Neural progenitor cell (in vitro differentiated cells): ENCODE results near the gene TKT. TPM values are rescaled to one million over a fixed set of nuclear protein-coding genes. Genes with fewer than 3 reads are reported as not detected.

ENCODE experiments used
- DNase-seq: peaks from one replicate; pipeline ENCODE4 v3.0.0-alpha.2; 2016; ENCODE audit warnings: low spot score
- H2AFZ ChIP-seq: fragments of 200-600 bp; sonication (generic); replicated peaks from 2 replicates; pipeline ENCODE4 v1.6.1; 2016; ENCODE audit warnings: antibody characterized with exemption
- H3F3A ChIP-seq: fragments of 200-600 bp; sonication (generic); 2 replicates; pipeline ENCODE4 v1.6.1; 2016; ENCODE audit warnings: antibody characterized with exemption, low read depth
- H3K27ac ChIP-seq: fragments of 200-600 bp; sonication (generic); 2 replicates; pipeline ENCODE4 v1.5.1; 2016; ENCODE audit warnings: mild to moderate bottlenecking
- H3K27me3 ChIP-seq: fragments of 200-600 bp; sonication (generic); 2 replicates; pipeline ENCODE4 v1.6.1; 2016; ENCODE audit warnings: mild to moderate bottlenecking, moderate library complexity
- H3K36me3 ChIP-seq: fragments of 200-600 bp; sonication (generic); 2 replicates; pipeline ENCODE4 v1.5.1; 2016
- H3K4me1 ChIP-seq: fragments of 200-600 bp; sonication (generic); 2 replicates; pipeline ENCODE4 v1.6.1; 2016; ENCODE audit warnings: mixed run types
- H3K4me2 ChIP-seq: fragments of 200-600 bp; sonication (generic); 2 replicates; pipeline ENCODE4 v1.6.1; 2016
- H3K4me3 ChIP-seq: fragments of 200-600 bp; sonication (generic); 2 replicates; pipeline ENCODE4 v1.5.1; 2016
- H3K79me2 ChIP-seq: fragments of 200-600 bp; sonication (generic); 2 replicates; pipeline ENCODE4 v1.6.1; 2016; ENCODE audit warnings: low read depth
- H3K9ac ChIP-seq: fragments of 200-600 bp; sonication (generic); 2 replicates; pipeline ENCODE4 v1.6.1; 2016
- H3K9me3 ChIP-seq: fragments of 200-600 bp; sonication (generic); 2 replicates; pipeline ENCODE4 v1.5.1; 2016; ENCODE audit warnings: low read depth
- H4K20me1 ChIP-seq: fragments of 200-600 bp; sonication (generic); 2 replicates; pipeline ENCODE4 v1.6.1; 2016; ENCODE audit warnings: low read depth
- H3K27ac Mint-ChIP-seq: 3 replicates; pipeline ENCODE4 v1.8.0; 2021; ENCODE audit warnings: mixed read lengths
- H3K27me3 Mint-ChIP-seq: 2 replicates; pipeline ENCODE4 v1.8.0; 2022; ENCODE audit warnings: low read depth, mild to moderate bottlenecking, inconsistent platforms, moderate library complexity, mixed read lengths; ENCODE audit not compliant: insufficient read depth
- H3K36me3 Mint-ChIP-seq: 3 replicates; pipeline ENCODE4 v1.8.0; 2021; ENCODE audit warnings: mixed read lengths
- H3K4me1 Mint-ChIP-seq: 3 replicates; pipeline ENCODE4 v1.8.0; 2021; ENCODE audit warnings: mixed read lengths
- H3K4me3 Mint-ChIP-seq: 3 replicates; pipeline ENCODE4 v1.8.0; 2021; ENCODE audit warnings: mild to moderate bottlenecking, moderate library complexity, mixed read lengths
- H3K9me3 Mint-ChIP-seq: 3 replicates; pipeline ENCODE4 v1.8.0; 2020; ENCODE audit warnings: mixed read lengths
- EZH2 ChIP-seq: fragments of 200-600 bp; sonication (generic); IDR thresholded peaks from 2 replicates; pipeline ENCODE4 v1.6.1; 2017; ENCODE audit warnings: antibody characterized with exemption, mild to moderate bottlenecking, moderate library complexity
- EZH2phosphoT487 ChIP-seq: fragments of 200-600 bp; sonication (generic); IDR thresholded peaks from 2 replicates; pipeline ENCODE4 v1.6.1; 2017; ENCODE audit warnings: antibody characterized with exemption
- total RNA-seq: library from RNA; depleted of rRNA; stranded (reverse); fragments of >200 nt; gene quantifications from 2 replicates; pipeline ENCODE4 v1.2.3, GENCODE V29; 2015; ENCODE audit warnings: low replicate concordance
- TF ChIP-seq, protein P1 (sequence below): fragments of 200-600 bp; sonication (generic); IDR thresholded peaks from 2 replicates; pipeline ENCODE4 v1.5.1; 2017; ENCODE audit warnings: antibody characterized with exemption, mild to moderate bottlenecking

The TKT gene
- total RNA-seq, 1 donor from 2014 or later = 292 TPM

DNA sequence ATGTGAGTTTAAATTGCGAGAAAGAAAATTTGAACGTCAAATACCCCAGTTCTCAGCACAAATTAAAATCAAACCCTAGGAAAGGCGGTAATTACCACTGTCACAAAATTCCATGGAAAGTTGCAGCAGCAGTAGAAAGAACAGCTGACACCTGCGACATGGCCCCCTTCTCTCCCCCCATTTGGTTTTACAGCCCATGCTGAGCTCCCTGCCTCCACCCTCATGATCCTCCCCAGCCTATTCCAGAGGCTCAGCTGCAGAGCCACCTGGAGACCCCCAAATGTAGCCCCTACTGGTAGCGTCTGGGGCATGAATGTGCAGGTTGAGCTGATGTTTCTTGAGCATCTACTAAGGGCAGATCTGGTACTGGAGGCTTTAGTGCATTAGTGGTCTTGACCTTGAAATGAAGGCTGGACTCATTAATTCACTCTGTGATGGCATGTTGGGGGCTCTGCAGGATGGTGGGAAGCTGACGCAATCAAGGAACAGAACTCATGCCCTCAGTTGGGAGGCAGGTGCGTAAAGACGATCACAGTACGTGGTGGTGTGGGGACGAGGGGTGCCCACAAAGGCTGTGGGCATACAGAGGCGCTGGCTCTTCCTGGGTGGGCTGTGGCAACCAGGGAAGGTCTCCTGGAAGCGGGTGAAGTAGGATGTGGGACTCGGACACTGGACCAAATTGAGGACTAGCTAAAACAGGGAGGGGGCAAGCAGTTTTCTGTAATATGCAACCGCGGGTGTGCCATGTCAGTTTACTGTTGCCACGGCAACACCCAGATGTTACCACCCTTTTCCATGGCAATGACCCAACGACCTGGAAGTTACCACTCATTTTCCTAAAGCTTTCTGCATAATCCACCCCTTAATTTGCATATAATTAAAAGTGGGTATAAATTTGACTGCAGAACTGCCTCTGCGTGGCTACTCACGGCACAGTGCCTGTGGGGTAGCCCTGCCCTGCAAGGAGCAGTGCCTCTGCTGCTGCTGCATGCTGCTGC, 55.0 kb downstream of the TKT start:
- Histone ChIP-seq H3K4me2 (no peak overlapping the region), H3K36me3 (no peaks in the 10 kb centered on the region), H3K27me3 (no peaks in the 10 kb centered on the region), H3F3A (peaks cover 6% of the 10 kb centered on the region), H3K4me1 (no peaks in the 10 kb centered on the region), H3K27ac (no peak overlapping the region), H2AFZ (no peak overlapping the region), H3K9me3 (no peaks in the 10 kb centered on the region), H3K79me2 (no peaks in the 10 kb centered on the region), H3K9ac (no peak overlapping the region), H3K4me3 (no peak overlapping the region), H4K20me1 (no peaks in the 10 kb centered on the region)
- Mint-ChIP-seq H3K4me1 (peaks cover 5% of the 10 kb centered on the region), H3K9me3 (no peaks in the 10 kb centered on the region), H3K36me3 (no peaks in the 10 kb centered on the region), H3K27ac (no peak overlapping the region), H3K4me3 (no peak overlapping the region), H3K27me3 (peaks cover 9% of the 10 kb centered on the region)
- no peak for DNase-seq
- TF ChIP-seq, protein P1, sequence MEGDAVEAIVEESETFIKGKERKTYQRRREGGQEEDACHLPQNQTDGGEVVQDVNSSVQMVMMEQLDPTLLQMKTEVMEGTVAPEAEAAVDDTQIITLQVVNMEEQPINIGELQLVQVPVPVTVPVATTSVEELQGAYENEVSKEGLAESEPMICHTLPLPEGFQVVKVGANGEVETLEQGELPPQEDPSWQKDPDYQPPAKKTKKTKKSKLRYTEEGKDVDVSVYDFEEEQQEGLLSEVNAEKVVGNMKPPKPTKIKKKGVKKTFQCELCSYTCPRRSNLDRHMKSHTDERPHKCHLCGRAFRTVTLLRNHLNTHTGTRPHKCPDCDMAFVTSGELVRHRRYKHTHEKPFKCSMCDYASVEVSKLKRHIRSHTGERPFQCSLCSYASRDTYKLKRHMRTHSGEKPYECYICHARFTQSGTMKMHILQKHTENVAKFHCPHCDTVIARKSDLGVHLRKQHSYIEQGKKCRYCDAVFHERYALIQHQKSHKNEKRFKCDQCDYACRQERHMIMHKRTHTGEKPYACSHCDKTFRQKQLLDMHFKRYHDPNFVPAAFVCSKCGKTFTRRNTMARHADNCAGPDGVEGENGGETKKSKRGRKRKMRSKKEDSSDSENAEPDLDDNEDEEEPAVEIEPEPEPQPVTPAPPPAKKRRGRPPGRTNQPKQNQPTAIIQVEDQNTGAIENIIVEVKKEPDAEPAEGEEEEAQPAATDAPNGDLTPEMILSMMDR = no peak
- TF ChIP-seq EZH2 = no peak
- no peak for TF ChIP-seq EZH2phosphoT487

DNA sequence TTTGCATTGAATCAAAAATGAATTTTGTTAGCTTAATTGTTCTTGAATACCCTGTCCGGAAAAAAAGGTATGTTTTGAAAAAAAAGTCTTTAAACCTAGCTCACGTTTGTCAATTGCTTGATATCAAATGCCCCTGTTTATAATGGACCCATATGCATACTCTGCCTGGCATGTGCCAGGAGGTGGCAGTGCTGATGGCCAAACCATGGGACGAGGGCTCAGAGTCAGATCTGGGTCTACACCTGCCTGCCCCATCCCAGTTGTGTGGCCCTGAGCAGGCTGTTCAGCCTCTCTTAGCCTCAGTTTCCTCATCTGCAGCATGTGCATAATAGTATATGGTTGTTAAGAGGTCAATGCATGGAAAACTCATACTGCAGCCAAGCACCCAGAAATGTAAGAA, 56.0 kb downstream of the TKT start:
- no peaks in the 10 kb centered on the region for H3K36me3 Mint-ChIP-seq
- TF ChIP-seq EZH2 = no peak
- TF ChIP-seq EZH2phosphoT487 = no peak
- TF ChIP-seq, protein P1 = no peak
- H3K27me3 Mint-ChIP-seq = peaks cover 11% of the 10 kb centered on the region
- H3F3A ChIP-seq = peaks cover 6% of the 10 kb centered on the region
- H3K9me3 ChIP-seq = no peaks in the 10 kb centered on the region
- H3K4me3 ChIP-seq = no peak overlapping the region
- no peak overlapping the region for H3K27ac Mint-ChIP-seq
- no peak overlapping the region for H3K4me2 ChIP-seq
- H3K27ac ChIP-seq = no peak overlapping the region
- DNase-seq = no peak
- no peaks in the 10 kb centered on the region for H3K36me3 ChIP-seq
- H3K9me3 Mint-ChIP-seq = no peaks in the 10 kb centered on the region
- H3K4me1 Mint-ChIP-seq = peaks cover 9% of the 10 kb centered on the region
- no peak overlapping the region for H3K9ac ChIP-seq
- no peak overlapping the region for H2AFZ ChIP-seq
- H3K27me3 ChIP-seq = no peaks in the 10 kb centered on the region
- H3K79me2 ChIP-seq = no peaks in the 10 kb centered on the region
- H3K4me3 Mint-ChIP-seq = no peak overlapping the region
- no peaks in the 10 kb centered on the region for H4K20me1 ChIP-seq
- H3K4me1 ChIP-seq = no peaks in the 10 kb centered on the region

DNA sequence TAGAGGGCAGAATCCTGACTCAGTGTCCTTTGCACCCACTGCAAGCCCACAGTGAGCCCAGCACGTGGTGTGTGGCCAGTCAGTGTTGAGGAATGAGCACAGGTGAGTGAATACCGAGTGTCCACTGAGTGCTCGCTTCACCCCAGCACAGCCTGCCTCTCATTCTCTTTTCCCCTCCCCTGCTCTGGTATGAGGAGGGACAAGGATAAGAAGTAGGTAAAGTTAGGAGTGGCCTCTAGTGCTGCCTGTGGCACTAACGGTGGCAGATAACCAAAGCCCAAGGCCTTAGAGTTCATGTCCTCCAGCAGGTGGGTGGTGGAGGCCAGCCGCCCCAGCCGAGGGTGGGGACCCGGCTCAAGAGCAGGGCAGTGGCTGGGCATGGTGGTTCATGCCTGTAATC, 56.8 kb downstream of the TKT start:
- DNase-seq = no peak
- no peaks in the 10 kb centered on the region for H3K9me3 ChIP-seq
- H3K36me3 ChIP-seq = no peaks in the 10 kb centered on the region
- no peak overlapping the region for H3K4me3 ChIP-seq
- Mint-ChIP-seq H3K27ac (no peak overlapping the region), H3K4me1 (peaks cover 10% of the 10 kb centered on the region), H3K9me3 (no peaks in the 10 kb centered on the region), H3K4me3 (no peak overlapping the region), H3K27me3 (peaks cover 11% of the 10 kb centered on the region), H3K36me3 (no peaks in the 10 kb centered on the region)
- no peak for TF ChIP-seq EZH2phosphoT487
- TF ChIP-seq, protein P1 = no peak
- no peak for TF ChIP-seq EZH2
- H2AFZ ChIP-seq = no peak overlapping the region
- H3K27me3 ChIP-seq = no peaks in the 10 kb centered on the region
- no peaks in the 10 kb centered on the region for H3K79me2 ChIP-seq
- H4K20me1 ChIP-seq = no peaks in the 10 kb centered on the region
- peaks cover 2% of the 10 kb centered on the region for H3K4me1 ChIP-seq
- H3K27ac ChIP-seq = no peak overlapping the region
- H3F3A ChIP-seq = peaks cover 6% of the 10 kb centered on the region
- no peak overlapping the region for H3K4me2 ChIP-seq
- no peak overlapping the region for H3K9ac ChIP-seq
